ENCODE measurements around the gene HYOU1. TPM values are rescaled to one million over a fixed set of nuclear protein-coding genes. Genes with fewer than 3 reads are reported as not detected.
"Not testable (repeated sequence)": the region's sequence is repeated elsewhere in the genome, so short reads cannot be mapped to it uniquely, and the experiment has no call there.

Gene HYOU1
- polyA plus RNA-seq, 1 experiment, result 123 TPM

- no peak for DNase-seq (ENCODE audit: low read depth)
- H3K36me3 ChIP-seq (ENCODE audit: control insufficient read depth, insufficient read depth, low read length), result peaks cover 22% of the 10 kb centered on the region
- CTCF ChIA-PET, result interaction anchor here (0.6 to 0.8 kb wide), 2 partner anchors 10 to 281 kb away, joined by 3 read pairs; no protein-coding TSS in a partner anchor
- POLR2A ChIA-PET, result no interaction called here
- no peak overlapping the region for H3K4me3 ChIP-seq (ENCODE audit: low read depth, low read length)
- TF ChIP-seq CTCF (IDR thresholded peaks at IDR 0.05; ENCODE audit: insufficient read depth, low read depth, low read length), result no peak
- no peaks in the 10 kb centered on the region for H3K27me3 ChIP-seq (ENCODE audit: control insufficient read depth, insufficient read depth, low read length)
These were observed 14.1 kb downstream of the HYOU1 start for GRCh38 chr11:119042927-119043326.

GRCh38 chr11:119041821-119042514, 15.0 kb downstream of the HYOU1 start:
- H3K27me3 ChIP-seq (ENCODE audit: control insufficient read depth, insufficient read depth, low read length), result no peaks in the 10 kb centered on the region
- no peak overlapping the region for H3K4me3 ChIP-seq (ENCODE audit: low read depth, low read length)
- CTCF ChIA-PET, result interaction anchor here (0.8 kb wide), 1 partner anchor 9 kb away, joined by 5 read pairs; no protein-coding TSS in a partner anchor
- POLR2A ChIA-PET, result no interaction called here
- H3K36me3 ChIP-seq (ENCODE audit: control insufficient read depth, insufficient read depth, low read length), result peaks cover 17% of the 10 kb centered on the region
- no peak for TF ChIP-seq CTCF (IDR thresholded peaks at IDR 0.05; ENCODE audit: insufficient read depth, low read depth, low read length)
- no peak for DNase-seq (ENCODE audit: low read depth)

GRCh38 chr11:119039471-119039870, 17.5 kb downstream of the HYOU1 start:
- H3K4me3 ChIP-seq (ENCODE audit: low read depth, low read length); CTCF ChIA-PET; H3K36me3 ChIP-seq (ENCODE audit: control insufficient read depth, insufficient read depth, low read length); POLR2A ChIA-PET; DNase-seq (ENCODE audit: low read depth); H3K27me3 ChIP-seq (ENCODE audit: control insufficient read depth, insufficient read depth, low read length): not testable (repeated sequence)

GRCh38 chr11:119038884-119039283, 18.1 kb downstream of the HYOU1 start:
- no peaks in the 10 kb centered on the region for H3K27me3 ChIP-seq (ENCODE audit: control insufficient read depth, insufficient read depth, low read length)
- CTCF ChIA-PET, result no interaction called here

GRCh38 chr11:119034813-119035212, 22.2 kb downstream of the HYOU1 start:
- no peak for DNase-seq (ENCODE audit: low read depth)
- Histone ChIP-seq H3K36me3 (ENCODE audit: control insufficient read depth, insufficient read depth, low read length) (no peaks in the 10 kb centered on the region), H3K4me3 (ENCODE audit: low read depth, low read length) (no peak overlapping the region), H3K27me3 (ENCODE audit: control insufficient read depth, insufficient read depth, low read length) (no peaks in the 10 kb centered on the region)
- no peak for TF ChIP-seq CTCF (IDR thresholded peaks at IDR 0.05; ENCODE audit: insufficient read depth, low read depth, low read length)
- CTCF ChIA-PET, result no interaction called here
- POLR2A ChIA-PET, result no interaction called here

More at GRCh38 chr11:119038884-119039283, 18.1 kb downstream of the HYOU1 start:
- POLR2A ChIA-PET, result no interaction called here
- DNase-seq (ENCODE audit: low read depth), result no peak
- no peaks in the 10 kb centered on the region for H3K36me3 ChIP-seq (ENCODE audit: control insufficient read depth, insufficient read depth, low read length)
- no peak for TF ChIP-seq CTCF (IDR thresholded peaks at IDR 0.05; ENCODE audit: insufficient read depth, low read depth, low read length)
- no peak overlapping the region for H3K4me3 ChIP-seq (ENCODE audit: low read depth, low read length)

- H3K36me3 ChIP-seq (ENCODE audit: control insufficient read depth, insufficient read depth, low read length); DNase-seq (ENCODE audit: low read depth); H3K27me3 ChIP-seq (ENCODE audit: control insufficient read depth, insufficient read depth, low read length); H3K4me3 ChIP-seq (ENCODE audit: low read depth, low read length); POLR2A ChIA-PET: not testable (repeated sequence)
- CTCF ChIA-PET, result interaction anchor here (0.9 to 1.3 kb wide), 3 partner anchors 9 to 344 kb away, joined by 3 read pairs; no protein-coding TSS in a partner anchor
These were observed 23.6 kb downstream of the HYOU1 start for GRCh38 chr11:119033421-119033820.
